Testis (tissue), 3 donors: ENCODE data around the gene UGT1A5. TPM values are rescaled to one million over a fixed set of nuclear protein-coding genes. Genes with fewer than 3 reads are reported as not detected.

Source experiments
- DNase-seq: peaks from one replicate; pipeline ENCODE4 v3.0.0-alpha.2; 2019
- H3K27ac ChIP-seq, 2 donors: fragments of 200-600 bp; sonication (generic); one replicate each; pipeline ENCODE4 v1.5.1; 2019
- H3K27me3 ChIP-seq: fragments of 200-600 bp; sonication (generic); one replicate; pipeline ENCODE4 v1.5.1; 2019
- H3K36me3 ChIP-seq: fragments of 200-600 bp; sonication (generic); one replicate; pipeline ENCODE4 v1.5.1; 2017; ENCODE audit warnings: low read depth; ENCODE audit errors: missing control alignments
- H3K4me1 ChIP-seq: fragments of 200-600 bp; sonication (generic); one replicate; pipeline ENCODE4 v1.5.1; 2019
- H3K4me3 ChIP-seq, 2 donors: fragments of 200-600 bp; sonication (generic); one replicate each; pipeline ENCODE4 v1.5.1; 2017 to 2019
- H3K9me3 ChIP-seq: fragments of 200-600 bp; sonication (generic); one replicate; pipeline ENCODE4 v1.5.1; 2017
- CTCF ChIP-seq, 3 experiments: fragments of 450-650 bp in 2 of 3; fragments of 200-600 bp in 1 of 3; sonication (generic) in 1 of 3; IDR thresholded peaks; one replicate each; pipeline ENCODE4 v1.5.1; 2016 to 2019; ENCODE audit warnings: antibody characterized with exemption in 3 of 3, mild to moderate bottlenecking in 2 of 3, moderate library complexity in 1 of 3
- POLR2A ChIP-seq: fragments of 450-650 bp; IDR thresholded peaks from one replicate; pipeline ENCODE4 v1.6.1; 2017; ENCODE audit warnings: antibody characterized with exemption, mild to moderate bottlenecking, moderate library complexity
- WGBS, 2 donors: methylation state at CpG; one replicate each; pipeline ENCODE4 v1.1.5; 2018; 5-methylcytosine and 5-hydroxymethylcytosine counted together
- intact Hi-C: fragments of 100-400 bp; cut with DNase I; formaldehyde crosslinking; loops from one replicate; pipeline ENCODE4 v1.15.1; 2023; ENCODE audit warnings: low total_unique reads
- polyA plus RNA-seq: library from polyadenylated mRNA; stranded (reverse); fragments of 350-450 nt; fragmentation: Illumina TruSeq; extraction: RNeasy Lipid Tissue Mini Kit (QIAGEN cat#74804); gene quantifications from one replicate; pipeline ENCODE4 v1.2.3, GENCODE V29; 2014; ENCODE audit warnings: low read depth, low replicate concordance; ENCODE audit not compliant: insufficient read depth
- total RNA-seq, 2 donors: library from RNA; depleted of rRNA; stranded (reverse); fragments of >200 nt; gene quantifications; one replicate each; pipeline ENCODE4 v1.2.3, GENCODE V29; 2016

The UGT1A5 gene
- total and polyA plus RNA-seq, 3 donors from 2014 or later = 0.16 TPM; not detected in 2

GRCh38 chr2:233672886-233673285 is 39.8 kb upstream of the UGT1A5 start:
- no peaks in the 10 kb centered on the region for H3K4me1 ChIP-seq
- no peaks in the 10 kb centered on the region for H3K9me3 ChIP-seq
- intact Hi-C loops = no loop called here
- TF ChIP-seq CTCF (IDR thresholded peaks at IDR 0.05) (no peak), POLR2A (no peak)
- H3K27me3 ChIP-seq = no peaks in the 10 kb centered on the region
- no peaks in the 10 kb centered on the region for H3K36me3 ChIP-seq
- H3K27ac ChIP-seq = no peak overlapping the region
- 77 to 88% methylated on average over 3 of the region's 3 CpGs for WGBS, 2 donors
- no peak for DNase-seq
- no peak overlapping the region for H3K4me3 ChIP-seq

- intact Hi-C loops = no loop called here
- no peak for DNase-seq
- TF ChIP-seq POLR2A (no peak), CTCF (IDR thresholded peaks at IDR 0.05) (no peak)
- Histone ChIP-seq H3K27ac (no peak overlapping the region), H3K9me3 (no peaks in the 10 kb centered on the region), H3K4me1 (no peaks in the 10 kb centered on the region), H3K36me3 (no peaks in the 10 kb centered on the region), H3K4me3 (no peak overlapping the region), H3K27me3 (no peaks in the 10 kb centered on the region)
Measured at GRCh38 chr2:233673896-233674295, 38.8 kb upstream of the UGT1A5 start.

- Histone ChIP-seq H3K4me3 (no peak overlapping the region), H3K27me3 (no peaks in the 10 kb centered on the region), H3K4me1 (no peaks in the 10 kb centered on the region), H3K27ac (no peak overlapping the region), H3K36me3 (no peaks in the 10 kb centered on the region), H3K9me3 (no peaks in the 10 kb centered on the region)
- no peak for DNase-seq
- 68 to 74% methylated on average over 1 of the region's 1 CpG for WGBS, 2 donors
- intact Hi-C loops = no loop called here
- TF ChIP-seq POLR2A = no peak
Measured at GRCh38 chr2:233674314-233674713, 38.4 kb upstream of the UGT1A5 start.

- no peak for DNase-seq
- TF ChIP-seq POLR2A (no peak), CTCF (IDR thresholded peaks at IDR 0.05) (peak in 1 of 3 experiments; percentile 14)
- H3K36me3 ChIP-seq = no peaks in the 10 kb centered on the region
- intact Hi-C loops = no loop called here
- no peak overlapping the region for H3K27ac ChIP-seq
- no peaks in the 10 kb centered on the region for H3K27me3 ChIP-seq
- H3K9me3 ChIP-seq = no peaks in the 10 kb centered on the region
- no peak overlapping the region for H3K4me3 ChIP-seq
- WGBS, 2 donors = 32 to 53% methylated on average over 4 of the region's 4 CpGs
- no peaks in the 10 kb centered on the region for H3K4me1 ChIP-seq
Measured at GRCh38 chr2:233674995-233675394, 37.7 kb upstream of the UGT1A5 start.

- DNase-seq = no peak
- Histone ChIP-seq H3K36me3 (no peaks in the 10 kb centered on the region), H3K9me3 (no peaks in the 10 kb centered on the region), H3K4me3 (no peak overlapping the region), H3K27me3 (no peaks in the 10 kb centered on the region), H3K4me1 (no peaks in the 10 kb centered on the region), H3K27ac (no peak overlapping the region)
- WGBS, 2 donors = 78 to 83% methylated on average over 2 of the region's 2 CpGs
- no peak for TF ChIP-seq POLR2A
- no peak for TF ChIP-seq CTCF (IDR thresholded peaks at IDR 0.05)
- intact Hi-C loops = no loop called here
Measured at GRCh38 chr2:233676046-233676445, 36.7 kb upstream of the UGT1A5 start.
